HepG2 (cell line): ENCODE measurements around the gene MAP7D3. TPM values are rescaled to one million over a fixed set of nuclear protein-coding genes. Genes with fewer than 3 reads are reported as not detected.

ENCODE experiments used
- ATAC-seq: fragments of 200-7000 bp; cut with Tn5 transposase; 3 replicates; pipeline ENCODE4 v1.9.1; 2020; ENCODE audit warnings: mild to moderate bottlenecking, moderate library complexity
- BruUV-seq: library from RNA; stranded (reverse); fragments of 400-500 nt; replicated peaks from 2 replicates; lab custom pipeline; 2021; lab: Mats Ljungman, UMichigan
- CTCF ChIA-PET: fragments of 300-600 bp; formaldehyde crosslinking; extraction: SDS; loops from one replicate; lab custom pipeline; 2021; ENCODE audit warnings: low total read pairs, inconsistent platforms, low intra/inter-chr PET ratio; lab: Yijun Ruan, JAX
- POLR2A ChIA-PET: fragments of 350-600 bp; sonication (Branson Sonifier 250); formaldehyde crosslinking; loops from one replicate; lab custom pipeline; 2020; ENCODE audit warnings: antibody characterized with exemption, inconsistent platforms; lab: Yijun Ruan, JAX
- DNase-seq: peaks from one replicate; pipeline ENCODE4 v3.0.0-alpha.2; 2015; ENCODE audit warnings: low spot score
- FAIRE-seq: peaks from 3 replicates; lab custom pipeline; 2011; peaks lifted over from hg19 to GRCh38; lab: Jason Lieb, UNC
- H2AFZ ChIP-seq: one replicate; pipeline ENCODE4 v1.6.1; 2011; ENCODE audit warnings: low read length, inconsistent platforms
- H3K27ac ChIP-seq: fragments of 300-600 bp; 3 replicates; pipeline ENCODE4 v1.8.0; 2011; ENCODE audit warnings: mixed run types, mild to moderate bottlenecking, mixed read lengths, low read length, inconsistent platforms; ENCODE audit not compliant: insufficient read depth; ENCODE audit errors: extremely low read length
- H3K27me3 ChIP-seq, 2 experiments: fragments of 200-600 bp in 1 of 2; 2 replicates in 1 of 2; 3 replicates in 1 of 2; pipeline versions ENCODE4 v1.6.0 to v1.8.0; 2011; ENCODE audit warnings: low read length in 2 of 2, mild to moderate bottlenecking in 2 of 2, moderate library complexity in 2 of 2, inconsistent platforms in 1 of 2; ENCODE audit not compliant: insufficient read depth in 2 of 2, control insufficient read depth in 1 of 2
- H3K36me3 ChIP-seq, 2 experiments: fragments of 200-600 bp in 1 of 2; replicated peaks in 1 of 2; 2 replicates in 1 of 2; 3 replicates in 1 of 2; pipeline versions ENCODE4 v1.5.1 to v1.8.0; 2011; ENCODE audit warnings: low read length in 2 of 2, inconsistent platforms in 1 of 2; ENCODE audit not compliant: insufficient read depth in 2 of 2, control insufficient read depth in 1 of 2
- H3K4me1 ChIP-seq: 2 replicates; pipeline ENCODE4 v1.5.1; 2012; ENCODE audit warnings: low read length, inconsistent platforms; ENCODE audit not compliant: insufficient read depth
- H3K4me2 ChIP-seq: 2 replicates; pipeline ENCODE4 v1.6.0; 2011; ENCODE audit warnings: low read depth, low read length, inconsistent platforms
- H3K4me3 ChIP-seq, 3 experiments: fragments of 200-600 bp in 1 of 3; sonication (generic), shearing (Covaris generic) in 1 of 3; replicated peaks in 1 of 3; 2 replicates each; pipeline ENCODE4 v1.5.1; 2011 to 2016; ENCODE audit warnings: low read length in 3 of 3, inconsistent platforms in 2 of 3, low read depth in 2 of 3, mild to moderate bottlenecking in 2 of 3, control low read depth in 1 of 3, mixed read lengths in 1 of 3; ENCODE audit not compliant: insufficient read depth in 1 of 3
- H3K79me2 ChIP-seq: one replicate; pipeline ENCODE4 v1.6.1; 2011; ENCODE audit warnings: low read length, inconsistent platforms; ENCODE audit not compliant: insufficient read depth
- H3K9ac ChIP-seq: 2 replicates; pipeline ENCODE4 v1.6.0; 2011; ENCODE audit warnings: mild to moderate bottlenecking, low read depth, low read length, inconsistent platforms; ENCODE audit not compliant: insufficient read depth
- H3K9me3 ChIP-seq: 2 replicates; pipeline ENCODE4 v1.5.1; 2012; ENCODE audit warnings: mild to moderate bottlenecking, low read length
- H4K20me1 ChIP-seq: 2 replicates; pipeline ENCODE4 v1.6.0; 2011; ENCODE audit warnings: inconsistent platforms, mild to moderate bottlenecking, low read length, moderate library complexity; ENCODE audit not compliant: insufficient read depth
- FOXJ3 ChIP-seq: sonication (generic); formaldehyde crosslinking; IDR thresholded peaks from 2 replicates; pipeline ENCODE4 v1.4.0; 2020; ENCODE audit warnings: missing genetic modification reagents, mild to moderate bottlenecking, borderline replicate concordance
- HNRNPH1 ChIP-seq: fragments of 200-400 bp; formaldehyde crosslinking; optimal IDR thresholded peaks from 2 replicates; pipeline ENCODE3; 2017; ENCODE audit warnings: mild to moderate bottlenecking, low read depth, low read length
- IRX3 ChIP-seq: sonication (generic); formaldehyde crosslinking; IDR thresholded peaks from 2 replicates; pipeline ENCODE4 v1.8.1; 2023; ENCODE audit warnings: mild to moderate bottlenecking, low read depth, missing genetic modification reagents, borderline replicate concordance
- KDM1A ChIP-seq: IDR thresholded peaks from 2 replicates; pipeline ENCODE4 v1.6.1; 2016; ENCODE audit warnings: missing compliant biosample characterization
- MEIS2 ChIP-seq: sonication (generic); formaldehyde crosslinking; IDR thresholded peaks from 2 replicates; pipeline ENCODE4 v1.9.0; 2021; ENCODE audit warnings: mild to moderate bottlenecking, missing genetic modification reagents
- POGZ ChIP-seq: sonication (generic); formaldehyde crosslinking; IDR thresholded peaks from 2 replicates; pipeline ENCODE4 v1.4.0; 2020; ENCODE audit warnings: mild to moderate bottlenecking, missing genetic modification reagents
- TSC22D2 ChIP-seq: sonication (generic); formaldehyde crosslinking; IDR thresholded peaks from 2 replicates; pipeline ENCODE4 v1.5.1; 2020; ENCODE audit warnings: missing genetic modification reagents, mild to moderate bottlenecking, borderline replicate concordance
- ZBTB7B ChIP-seq: sonication (generic); formaldehyde crosslinking; IDR thresholded peaks from 2 replicates; pipeline ENCODE4 v1.4.0; 2020; ENCODE audit warnings: missing genetic modification reagents
- ZNF691 ChIP-seq: sonication (generic); formaldehyde crosslinking; IDR thresholded peaks from 2 replicates; pipeline ENCODE4 v1.4.0; 2020; ENCODE audit warnings: missing genetic modification reagents, low read depth, mild to moderate bottlenecking, borderline replicate concordance
- WGBS: methylation state at CpG from one replicate; pipeline ENCODE4 v1.1.6; 2017; ENCODE audit warnings: low lambda C conversion rate; 5-methylcytosine and 5-hydroxymethylcytosine counted together
- in situ Hi-C: cut with HindIII; loops from 2 replicates; pipeline ENCODE4 v1.10.0; 2017; ENCODE audit warnings: low pct_unique_long_range_greater_than_20kb; ENCODE audit not compliant: extremely low pct_ligation_motif_present
- intact Hi-C: fragments of 100-400 bp; cut with micrococcal nuclease; formaldehyde crosslinking; loops from one replicate; pipeline ENCODE4 v1.10.0; 2022; ENCODE audit not compliant: unreplicated experiment
- polyA plus RNA-seq, 8 experiments: library from polyadenylated mRNA; depleted of rRNA in 3 of 8; stranded (reverse) in 7 of 8; unstranded in 1 of 8; fragments of >200 nt; fragmentation: Illumina TruSeq in 4 of 8; extraction: Trizol in 4 of 8; gene quantifications; 2 replicates each; pipeline versions ENCODE4 v1.2.1 to v1.2.3, GENCODE V29; 2011 to 2016; ENCODE audit warnings: low read depth in 4 of 8, missing spikeins in 1 of 8, mixed read lengths in 1 of 8; ENCODE audit not compliant: insufficient read depth in 1 of 8
- total RNA-seq, 5 experiments: library from RNA; depleted of rRNA; stranded (reverse); fragments of >200 nt; fragmentation: Illumina TruSeq; extraction: Trizol; gene quantifications; 2 replicates each; pipeline ENCODE4 v1.2.3, GENCODE V29; 2016; ENCODE audit warnings: low read depth in 1 of 5
- TF ChIP-seq, protein P1 (sequence below): sonication (generic); formaldehyde crosslinking; conservative IDR thresholded peaks from 2 replicates; pipeline ENCODE4 v1.4.0; 2020; ENCODE audit warnings: missing genetic modification reagents

The MAP7D3 gene
- total and polyA plus RNA-seq, 2 of the 13 experiments (the other 11 are each of a cell fraction or from before 2014, with no cell fraction given), result not detected

DNA sequence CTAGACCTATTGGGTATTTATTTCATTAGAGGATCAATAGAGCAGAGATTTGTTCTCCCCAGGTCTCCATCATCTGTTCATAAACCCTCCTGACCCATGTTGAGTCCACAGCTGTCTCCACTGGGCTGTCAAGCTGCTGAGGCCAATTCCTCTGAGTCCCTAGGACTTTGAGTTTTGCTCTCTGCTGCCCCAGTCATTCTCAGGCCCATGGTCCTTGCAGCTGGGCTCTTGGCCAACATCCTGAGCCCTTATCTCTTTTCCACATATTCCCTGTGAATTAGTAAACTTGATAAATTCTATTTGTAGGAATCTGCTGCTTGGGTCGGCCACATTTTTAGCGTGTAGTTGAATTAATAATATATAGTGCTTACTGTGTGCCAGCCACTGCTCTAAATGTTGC lies 62.0 kb downstream of the MAP7D3 start:
- DNase-seq, result no peak
- in situ Hi-C loops (no loop called here), intact Hi-C loops (no loop called here)
- H3K27ac ChIP-seq, result no peak overlapping the region
- H3K9me3 ChIP-seq, result no peaks in the 10 kb centered on the region
- no peaks in the 10 kb centered on the region for H3K4me1 ChIP-seq
- FAIRE-seq, result no peak
- no peak for ATAC-seq
- H3K27me3 ChIP-seq, result no peaks in the 10 kb centered on the region
- H3K36me3 ChIP-seq, result no peaks in the 10 kb centered on the region
- ChIA-PET POLR2A (no interaction called here), CTCF (no interaction called here)
- no peaks in the 10 kb centered on the region for H4K20me1 ChIP-seq
- H3K9ac ChIP-seq, result no peak overlapping the region
- BruUV-seq, result no TSS peak
- no peak for TF ChIP-seq ZNF691 (CRISPR knock-in tag)
- no peak for TF ChIP-seq MEIS2
- TF ChIP-seq ZBTB7B (CRISPR knock-in tag), result no peak
- no peak for TF ChIP-seq HNRNPH1
- no peak for TF ChIP-seq TSC22D2
- no peak for TF ChIP-seq IRX3 (CRISPR knock-in tag)
- TF ChIP-seq POGZ (CRISPR knock-in tag), result no peak
- TF ChIP-seq KDM1A, result no peak
- TF ChIP-seq, protein P1, sequence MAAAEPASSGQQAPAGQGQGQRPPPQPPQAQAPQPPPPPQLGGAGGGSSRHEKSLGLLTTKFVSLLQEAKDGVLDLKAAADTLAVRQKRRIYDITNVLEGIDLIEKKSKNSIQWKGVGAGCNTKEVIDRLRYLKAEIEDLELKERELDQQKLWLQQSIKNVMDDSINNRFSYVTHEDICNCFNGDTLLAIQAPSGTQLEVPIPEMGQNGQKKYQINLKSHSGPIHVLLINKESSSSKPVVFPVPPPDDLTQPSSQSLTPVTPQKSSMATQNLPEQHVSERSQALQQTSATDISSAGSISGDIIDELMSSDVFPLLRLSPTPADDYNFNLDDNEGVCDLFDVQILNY (CRISPR knock-in tag), result no peak
- no peak for TF ChIP-seq FOXJ3 (CRISPR knock-in tag)
- 4% methylated on average over 2 of the region's 2 CpGs for WGBS
- H3K4me3 ChIP-seq, result no peak overlapping the region
- no peaks in the 10 kb centered on the region for H3K79me2 ChIP-seq
- H2AFZ ChIP-seq, result no peak overlapping the region
- no peak overlapping the region for H3K4me2 ChIP-seq
